Hematopoietic multipotent progenitor cell treated with erythropoietin and hydrocortisone succinate and interleukin-3 and kit ligand, for 8 days (in vitro differentiated cells): Measurements from ENCODE around the gene KCNK6.
"Not testable (repeated sequence)": the region's sequence is repeated elsewhere in the genome, so short reads cannot be mapped to it uniquely, and the experiment has no call there.

ENCODE experiments used
- DNase-seq: peaks from one replicate; pipeline ENCODE4 v3.0.0-alpha.2; 2015

KCNK6 gene

DNA sequence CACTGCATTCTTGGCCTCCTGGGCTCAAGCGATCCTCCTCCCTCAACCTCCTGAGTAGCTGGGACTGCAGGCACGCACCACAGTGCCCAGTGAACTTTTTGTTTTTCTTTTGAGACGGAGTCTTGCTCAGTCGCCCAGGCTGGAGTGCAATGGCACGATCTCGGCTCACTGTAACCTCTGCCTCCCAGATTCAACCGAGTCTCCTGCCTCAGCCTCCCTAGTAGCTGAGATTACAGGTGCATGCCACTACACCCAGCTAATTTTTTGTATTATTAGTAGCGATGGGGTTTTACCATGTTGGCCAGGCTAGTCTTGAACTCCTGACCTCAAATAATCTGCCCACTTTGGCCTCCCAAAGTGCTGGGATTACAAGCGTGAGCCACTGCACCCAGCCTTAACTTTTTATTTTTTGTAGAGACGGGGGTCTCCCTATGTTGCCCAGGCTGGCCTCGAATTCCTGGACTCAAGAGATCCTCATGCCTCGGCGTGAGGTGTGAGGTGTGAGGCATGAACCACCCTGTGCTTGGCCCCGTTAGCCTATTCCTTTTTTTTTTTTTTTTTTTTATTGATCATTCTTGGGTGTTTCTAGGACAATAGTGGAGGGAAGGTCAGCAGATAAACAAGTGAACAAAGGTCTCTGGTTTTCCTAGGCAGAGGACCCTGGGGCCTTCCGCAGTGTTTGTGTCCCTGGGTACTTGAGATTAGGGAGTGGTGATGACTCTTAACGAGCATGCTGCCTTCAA is 43.5 kb downstream of the KCNK6 start:
- not testable (repeated sequence) for DNase-seq

DNA sequence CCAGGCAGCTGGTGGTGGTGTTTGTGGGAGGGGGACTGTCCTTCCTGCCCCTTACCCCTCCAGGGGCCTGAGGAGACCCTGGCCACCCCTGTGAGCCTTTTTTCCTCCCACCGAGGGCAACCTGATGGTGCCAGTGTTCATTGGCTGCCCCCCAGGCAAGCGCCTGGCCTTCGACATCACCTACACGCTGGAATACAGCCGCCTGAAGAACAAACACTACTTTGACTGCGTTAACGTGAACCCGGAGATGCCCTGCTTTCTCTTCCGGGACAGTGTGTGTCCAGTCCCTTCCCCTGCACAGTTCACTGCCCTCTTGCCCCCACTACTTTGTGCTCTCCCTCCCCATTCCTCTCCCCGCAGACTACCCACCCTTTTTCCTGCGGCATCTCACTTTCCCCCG is 47.4 kb downstream of the KCNK6 start:
- no peak for DNase-seq

DNA sequence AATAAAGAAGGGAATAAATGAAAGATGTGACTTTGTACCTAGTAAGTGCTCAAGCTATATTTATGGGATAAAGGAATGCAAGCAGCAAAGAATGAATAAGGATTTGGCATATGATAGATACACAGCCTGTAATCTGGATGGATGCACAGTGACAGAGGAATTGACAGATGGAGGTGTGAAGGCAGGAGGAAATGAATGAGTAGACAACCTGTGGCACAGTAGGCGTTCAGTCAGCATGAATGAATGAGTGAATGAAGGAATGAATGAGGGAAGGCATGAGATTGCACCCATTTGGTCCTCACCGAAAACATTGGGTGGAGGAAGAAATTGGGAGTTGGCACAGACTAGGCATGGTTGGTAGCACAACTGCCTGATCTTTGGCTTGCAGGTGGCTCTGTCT is 49.9 kb downstream of the KCNK6 start:
- DNase-seq, result no peak

DNA sequence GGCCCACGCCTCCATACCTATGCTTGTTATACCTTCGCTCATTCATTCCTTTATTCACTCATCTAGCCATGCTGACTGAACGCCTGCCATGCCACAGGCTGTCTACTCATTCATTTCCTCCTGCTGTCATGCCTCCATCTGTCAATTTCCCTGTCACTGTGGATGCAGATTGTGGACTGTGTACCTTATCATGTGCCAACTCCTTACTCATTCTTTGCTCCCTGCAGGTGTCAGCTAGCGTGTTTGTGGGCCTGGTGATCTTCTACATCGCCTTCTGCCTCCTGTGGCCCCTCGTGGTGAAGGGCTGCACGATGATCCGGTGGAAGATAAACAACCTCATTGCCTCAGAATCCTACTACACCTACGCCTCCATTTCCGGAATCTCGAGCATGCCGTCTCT is 50.7 kb downstream of the KCNK6 start:
- DNase-seq, result no peak

DNA sequence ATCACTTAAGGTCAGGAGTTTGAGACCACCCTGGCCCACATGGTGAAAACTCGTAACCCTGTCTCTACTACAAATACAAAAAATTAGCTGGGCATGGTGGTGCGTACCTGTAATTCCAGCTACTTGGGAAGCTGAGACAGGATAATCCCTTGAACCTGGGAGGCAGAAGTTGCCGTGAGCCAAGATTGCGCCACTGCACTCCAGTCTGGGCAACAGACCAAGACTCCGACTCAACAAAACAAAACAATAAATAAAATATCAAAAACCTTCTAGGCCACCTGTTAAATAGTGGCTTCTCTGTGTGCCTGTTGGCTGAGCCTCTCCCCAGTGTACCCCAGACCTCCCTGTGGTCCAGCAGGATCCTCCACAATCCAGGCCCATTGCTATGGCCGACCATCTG is 51.4 kb downstream of the KCNK6 start:
- no peak for DNase-seq

DNA sequence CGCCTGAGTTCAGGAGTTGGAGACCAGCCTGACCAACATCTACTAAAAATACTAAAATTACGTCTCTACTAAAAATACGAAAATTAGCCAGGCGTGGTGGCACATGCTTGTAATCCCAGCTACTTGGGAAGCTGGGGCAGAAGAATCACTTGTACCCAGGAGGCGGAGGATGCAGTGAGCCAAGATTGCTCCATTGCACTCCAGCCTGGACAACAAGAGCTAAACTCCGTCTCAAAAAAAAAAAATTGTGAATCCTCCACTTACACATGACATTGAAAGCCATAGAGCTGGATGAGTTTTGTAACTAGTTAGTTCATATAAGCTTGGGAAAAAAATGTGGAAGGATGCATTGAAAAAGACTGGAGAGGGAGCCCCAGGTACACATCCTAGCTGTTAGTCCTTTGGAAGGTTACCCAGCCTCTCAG is 54.3 kb downstream of the KCNK6 start:
- DNase-seq, result no peak

DNA sequence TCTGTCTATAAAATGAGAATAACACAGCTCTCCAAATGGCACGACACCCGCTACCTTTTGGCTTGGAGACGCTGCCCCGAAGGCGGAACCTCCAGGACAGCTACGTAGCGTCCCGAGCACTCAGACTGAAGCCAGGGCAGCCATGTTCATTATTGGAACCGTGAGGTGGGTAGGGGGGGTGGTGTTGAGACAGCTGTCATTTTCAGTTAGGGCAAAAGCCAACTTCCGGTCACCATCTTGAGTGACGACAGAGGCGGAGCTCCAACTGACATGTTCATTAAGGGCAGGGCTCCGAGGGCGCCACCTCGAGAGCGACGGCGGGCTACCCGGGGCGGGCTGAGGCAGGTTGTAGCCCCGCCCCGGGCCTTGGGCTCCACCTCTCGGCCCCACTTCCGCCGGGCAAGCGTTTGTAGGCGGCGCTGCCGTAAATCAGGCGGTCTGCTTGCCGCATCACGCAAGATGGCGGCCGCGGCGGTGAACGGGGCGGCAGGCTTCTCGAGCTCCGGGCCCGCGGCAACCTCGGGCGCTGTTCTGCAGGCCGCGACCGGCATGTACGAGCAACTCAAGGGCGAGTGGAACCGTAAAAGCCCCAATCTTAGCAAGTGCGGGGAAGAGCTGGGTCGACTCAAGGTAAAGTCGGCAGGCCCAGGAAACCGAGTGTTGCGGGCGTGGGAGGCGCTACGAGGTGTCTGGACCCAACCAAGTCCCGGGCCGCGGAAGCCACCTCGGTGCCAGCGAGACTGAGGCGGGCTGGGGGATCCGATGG is 54.9 kb downstream of the KCNK6 start, which contains the start of gene PSMD8:
Gene PSMD8 (plus strand): TSS at position 240 of the 766 bp plus-strand sequence. CDS start 31 bp downstream, at position 271.
- peak; percentile 100 for DNase-seq

DNA sequence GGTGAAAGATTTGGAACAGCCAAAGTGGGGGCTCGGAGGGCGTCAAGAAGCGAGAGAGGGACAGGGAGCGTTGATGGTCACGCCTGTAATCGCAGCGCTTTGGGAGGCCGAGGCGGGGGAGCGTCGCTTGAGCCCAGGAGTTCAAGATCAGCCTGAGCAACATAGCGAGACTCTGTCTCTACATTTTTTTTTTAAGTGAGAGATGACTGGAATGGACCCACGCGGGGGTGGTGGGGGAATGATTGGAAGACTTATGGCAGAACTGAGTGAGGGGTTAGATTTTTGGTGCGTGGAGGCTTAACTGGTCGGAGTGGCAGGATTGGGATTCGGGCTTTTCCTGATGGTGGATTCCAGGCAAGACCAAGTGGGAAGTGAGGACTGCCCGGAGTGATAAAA is 55.5 kb downstream of the KCNK6 start:
- DNase-seq, result no peak

DNA sequence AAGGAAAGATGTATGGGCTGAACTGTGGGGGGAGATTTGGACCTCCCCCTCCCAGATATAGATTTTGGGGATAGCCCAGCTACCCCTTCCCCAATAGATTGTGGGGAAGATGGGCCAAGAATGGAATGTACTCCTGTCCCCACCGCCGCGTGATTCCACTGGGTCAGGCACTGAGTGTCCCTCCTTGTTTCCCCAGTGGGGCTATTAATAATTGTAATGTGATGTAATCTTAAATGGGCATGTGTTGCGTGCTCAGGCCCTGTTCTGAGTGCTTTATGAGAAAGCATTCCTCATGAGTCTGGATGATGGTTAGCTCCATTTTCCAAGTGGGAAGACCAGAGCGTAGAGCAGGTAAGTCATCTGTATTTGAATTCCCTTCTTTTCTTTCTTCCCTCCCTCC is 56.1 kb downstream of the KCNK6 start:
- no peak for DNase-seq

DNA sequence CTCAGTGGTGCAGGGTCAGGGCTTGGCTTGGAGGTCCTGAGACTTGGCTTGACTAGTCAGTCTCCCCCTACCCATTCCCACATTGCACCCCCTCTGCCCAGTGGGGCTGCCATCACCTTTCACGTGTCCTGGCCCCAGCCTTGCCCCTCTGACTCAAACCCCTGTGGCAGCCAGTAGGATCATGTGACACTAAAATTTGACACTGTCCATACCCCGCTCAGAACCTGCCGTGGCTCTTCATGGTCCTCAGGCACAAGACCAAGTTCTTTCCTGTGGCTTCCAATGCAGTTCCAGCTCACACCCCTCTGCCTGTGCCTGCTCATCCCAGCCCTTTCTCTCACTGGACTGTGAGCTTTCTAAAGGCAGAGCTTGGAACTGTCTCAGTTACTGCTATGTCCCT is 56.9 kb downstream of the KCNK6 start:
- no peak for DNase-seq

DNA sequence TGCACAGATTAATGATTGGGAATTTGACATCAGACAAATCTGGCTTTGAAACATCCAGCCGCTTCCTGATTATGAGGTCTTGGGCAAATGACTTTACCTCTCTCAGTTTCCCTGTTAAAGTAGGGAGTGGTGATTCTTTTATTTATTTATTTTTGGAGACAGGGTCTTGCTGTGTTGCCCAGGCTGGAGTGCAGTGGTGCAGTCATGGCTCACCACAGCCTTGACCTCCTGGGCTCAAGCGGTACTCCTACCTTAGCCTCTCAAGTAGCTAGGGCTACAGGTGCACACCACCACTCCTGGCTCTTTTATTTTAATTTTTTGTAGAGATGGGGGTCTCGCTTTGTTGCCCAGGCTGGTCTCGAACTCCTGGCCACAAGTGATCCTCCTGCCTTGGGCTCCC is 57.4 kb downstream of the KCNK6 start:
- DNase-seq, result no peak

DNA sequence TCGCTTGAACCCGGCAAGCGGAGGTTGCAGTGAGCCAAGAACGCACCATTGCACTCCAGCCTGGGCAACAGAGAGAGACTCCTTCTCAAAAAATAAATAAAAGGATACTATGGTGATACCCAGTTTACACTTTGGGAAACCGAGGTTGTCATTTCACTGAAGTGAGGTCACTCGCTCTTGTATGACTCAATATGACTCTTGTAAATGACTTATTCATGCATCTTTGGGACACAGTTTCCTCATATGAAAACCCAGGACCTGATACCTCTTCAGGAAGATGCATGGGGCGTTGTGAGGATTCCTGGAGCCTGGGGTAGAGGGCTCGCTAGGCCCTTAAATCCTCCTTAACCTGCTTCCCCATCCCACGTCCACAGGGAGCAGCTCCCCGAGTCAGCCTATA is 59.2 kb downstream of the KCNK6 start:
- no peak for DNase-seq

DNA sequence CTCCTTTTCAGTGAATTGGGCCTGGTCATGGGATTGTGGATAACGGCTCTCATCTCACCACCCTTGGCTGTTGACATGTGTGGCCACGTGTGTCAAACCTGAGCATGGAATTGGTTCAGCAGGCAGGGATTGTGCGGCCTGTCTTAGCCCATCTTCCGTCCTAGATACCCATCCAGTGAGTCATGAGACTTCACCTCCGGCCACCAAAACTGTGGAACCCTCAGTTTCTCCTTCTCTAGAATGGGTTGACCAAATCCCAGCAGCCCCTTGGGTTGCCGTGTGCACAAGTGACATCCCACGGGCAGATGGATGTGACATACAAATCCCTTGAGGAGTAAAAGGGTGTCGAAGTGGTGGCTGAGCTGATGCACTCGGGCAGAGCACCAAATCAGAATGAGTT is 61.5 kb downstream of the KCNK6 start:
- DNase-seq, result no peak
